IMR-90 (cell line): ENCODE data around the gene NXPH3. TPM values are rescaled to one million over a fixed set of nuclear protein-coding genes. Genes with fewer than 3 reads are reported as not detected.

Source experiments
- ATAC-seq: fragments of 200-7000 bp; cut with Tn5 transposase; 2 replicates; pipeline ENCODE4 v1.9.1; 2020; ENCODE audit warnings: low read depth, mild to moderate bottlenecking, moderate library complexity
- BruUV-seq: library from RNA; stranded (reverse); fragments of 400-500 nt; replicated peaks from 2 replicates; lab custom pipeline; 2021; lab: Mats Ljungman, UMichigan
- CTCF ChIA-PET: fragments of 300-600 bp; formaldehyde crosslinking; extraction: SDS; loops from one replicate; lab custom pipeline; 2021; ENCODE audit warnings: antibody characterized with exemption; lab: Yijun Ruan, JAX
- POLR2A ChIA-PET: fragments of 300-600 bp; sonication (Branson Sonifier 250); formaldehyde crosslinking; loops from one replicate; lab custom pipeline; 2022; ENCODE audit warnings: antibody characterized with exemption; ENCODE audit not compliant: unreplicated experiment; lab: Charles Lee
- DNase-seq: peaks from one replicate; pipeline ENCODE4 v3.0.0; 2013
- H2AFZ ChIP-seq: replicated peaks from 2 replicates; pipeline ENCODE3; 2013; ENCODE audit warnings: low read length, mild to moderate bottlenecking; ENCODE audit not compliant: poor library complexity
- H2AK5ac ChIP-seq: 2 replicates; pipeline ENCODE4 v1.6.1; 2013; ENCODE audit warnings: low read depth, low read length, inconsistent platforms
- H2AK9ac ChIP-seq: replicated peaks from 2 replicates; pipeline ENCODE3; 2013; ENCODE audit warnings: mild to moderate bottlenecking, low read depth, low read length, moderate library complexity; ENCODE audit not compliant: poor library complexity
- H2BK120ac ChIP-seq: 2 replicates; pipeline ENCODE4 v1.6.1; 2013; ENCODE audit warnings: low read depth, low read length, inconsistent platforms
- H2BK15ac ChIP-seq: 3 replicates; pipeline ENCODE4 v1.6.1; 2013; ENCODE audit warnings: low read depth, low read length, inconsistent platforms
- H2BK20ac ChIP-seq: 2 replicates; pipeline ENCODE4 v1.6.1; 2013; ENCODE audit warnings: low read depth, mild to moderate bottlenecking, inconsistent platforms, low read length, moderate library complexity
- H2BK5ac ChIP-seq: 2 replicates; pipeline ENCODE4 v1.6.1; 2013; ENCODE audit warnings: mild to moderate bottlenecking, low read depth, low read length, inconsistent platforms; ENCODE audit not compliant: poor library complexity, severe bottlenecking
- H3K14ac ChIP-seq: replicated peaks from 2 replicates; pipeline ENCODE4 v1.6.1; 2013; ENCODE audit warnings: low read depth, low read length, inconsistent platforms
- H3K18ac ChIP-seq: 2 replicates; pipeline ENCODE4 v1.6.1; 2013; ENCODE audit warnings: low read depth, low read length, control low read depth
- H3K23ac ChIP-seq: 2 replicates; pipeline ENCODE4 v1.6.1; 2013; ENCODE audit warnings: low read depth, low read length, inconsistent platforms
- H3K27ac ChIP-seq: 2 replicates; pipeline ENCODE4 v1.5.1; 2013; ENCODE audit warnings: mild to moderate bottlenecking, control low read depth, low read length; ENCODE audit not compliant: insufficient read depth
- H3K27me3 ChIP-seq: 2 replicates; pipeline ENCODE4 v1.6.1; 2013; ENCODE audit warnings: low read length; ENCODE audit not compliant: control insufficient read depth, insufficient read depth
- H3K36me3 ChIP-seq: 2 replicates; pipeline ENCODE4 v1.6.1; 2013; ENCODE audit warnings: low read length, mixed read lengths; ENCODE audit not compliant: control insufficient read depth, insufficient read depth
- H3K4ac ChIP-seq: 2 replicates; pipeline ENCODE4 v1.6.1; 2013; ENCODE audit warnings: low read depth, low read length, inconsistent platforms
- H3K4me1 ChIP-seq: 2 replicates; pipeline ENCODE4 v1.6.1; 2013; ENCODE audit warnings: low read length, mixed read lengths; ENCODE audit not compliant: control insufficient read depth, insufficient read depth
- H3K4me2 ChIP-seq: 2 replicates; pipeline ENCODE4 v1.6.1; 2013; ENCODE audit warnings: low read depth, mild to moderate bottlenecking, control low read depth, low read length, moderate library complexity
- H3K4me3 ChIP-seq: 2 replicates; pipeline ENCODE4 v1.5.1; 2013; ENCODE audit warnings: low read depth, mild to moderate bottlenecking, control low read depth, low read length, moderate library complexity; ENCODE audit not compliant: insufficient read depth
- H3K56ac ChIP-seq: 2 replicates; pipeline ENCODE4 v1.6.1; 2013; ENCODE audit warnings: low read length, inconsistent platforms; ENCODE audit not compliant: insufficient read depth; ENCODE audit errors: extremely low read depth
- H3K79me1 ChIP-seq, 2 experiments: 2 replicates each; pipeline ENCODE4 v1.6.1; 2013; ENCODE audit warnings: low read length in 2 of 2, inconsistent platforms in 1 of 2, low read depth in 1 of 2
- H3K9ac ChIP-seq: 2 replicates; pipeline ENCODE4 v1.6.1; 2013; ENCODE audit warnings: low read depth, low read length, control low read depth
- H3K9me1 ChIP-seq: 2 replicates; pipeline ENCODE4 v1.6.1; 2013; ENCODE audit warnings: low read length, inconsistent platforms; ENCODE audit not compliant: insufficient read depth
- H3K9me3 ChIP-seq: 2 replicates; pipeline ENCODE4 v1.6.1; 2013; ENCODE audit warnings: low read length; ENCODE audit not compliant: control insufficient read depth, insufficient read depth
- H4K20me1 ChIP-seq: 2 replicates; pipeline ENCODE4 v1.6.1; 2013; ENCODE audit warnings: low read length, inconsistent platforms; ENCODE audit not compliant: insufficient read depth
- H4K5ac ChIP-seq: 2 replicates; pipeline ENCODE4 v1.6.1; 2013; ENCODE audit warnings: mild to moderate bottlenecking, low read depth, low read length, control low read depth
- H4K8ac ChIP-seq, 2 experiments: 2 replicates each; pipeline ENCODE4 v1.6.1; 2013; ENCODE audit warnings: low read depth in 2 of 2, low read length in 2 of 2, control low read depth in 1 of 2, inconsistent platforms in 1 of 2
- H4K91ac ChIP-seq: 2 replicates; pipeline ENCODE4 v1.6.1; 2013; ENCODE audit warnings: low read depth, low read length, inconsistent platforms; ENCODE audit not compliant: insufficient read depth
- BHLHE40 ChIP-seq: fragments of 150-350 bp; IDR thresholded peaks from 2 replicates; pipeline ENCODE4 v1.6.1; 2016; ENCODE audit warnings: mild to moderate bottlenecking, low read depth, low read length
- CEBPB ChIP-seq: IDR thresholded peaks from 2 replicates; pipeline ENCODE4 v1.6.1; 2012; ENCODE audit warnings: low read depth, low read length, improper control_type of control experiment
- CHD1 ChIP-seq: IDR thresholded peaks from 2 replicates; pipeline ENCODE4 v1.6.1; 2012; ENCODE audit warnings: low read depth, low read length, improper control_type of control experiment
- FOS ChIP-seq: fragments of 150-350 bp; IDR thresholded peaks from 2 replicates; pipeline ENCODE4 v1.6.1; 2016; ENCODE audit warnings: low read depth, low read length
- MAFK ChIP-seq: IDR thresholded peaks from 2 replicates; pipeline ENCODE4 v1.6.1; 2012; ENCODE audit warnings: low read depth, low read length, improper control_type of control experiment
- MAZ ChIP-seq: IDR thresholded peaks from 2 replicates; pipeline ENCODE4 v1.6.1; 2012; ENCODE audit warnings: low read depth, mild to moderate bottlenecking, low read length, improper control_type of control experiment, moderate library complexity, borderline replicate concordance
- MXI1 ChIP-seq: IDR thresholded peaks from 2 replicates; pipeline ENCODE4 v1.6.1; 2012; ENCODE audit warnings: low read depth, mild to moderate bottlenecking, low read length, moderate library complexity, borderline replicate concordance
- NFE2L2 ChIP-seq: fragments of 150-350 bp; IDR thresholded peaks from 2 replicates; pipeline ENCODE4 v1.6.1; 2016; ENCODE audit warnings: low read depth, mild to moderate bottlenecking, low read length
- POLR2A ChIP-seq: IDR thresholded peaks from 2 replicates; pipeline ENCODE4 v1.6.1; 2012; ENCODE audit warnings: mild to moderate bottlenecking, low read depth, low read length
- RAD21 ChIP-seq: IDR thresholded peaks from 2 replicates; pipeline ENCODE4 v1.6.1; 2012; ENCODE audit warnings: low read length, improper control_type of control experiment
- RCOR1 ChIP-seq: IDR thresholded peaks from 2 replicates; pipeline ENCODE4 v1.6.1; 2012; ENCODE audit warnings: mild to moderate bottlenecking, low read length, improper control_type of control experiment; ENCODE audit not compliant: insufficient replicate concordance
- RFX5 ChIP-seq: IDR thresholded peaks from 2 replicates; pipeline ENCODE4 v1.8.0; 2012; ENCODE audit warnings: low read depth, mild to moderate bottlenecking, low read length, moderate library complexity
- SMC3 ChIP-seq: fragments of 150-350 bp; IDR thresholded peaks from 2 replicates; pipeline ENCODE4 v1.6.1; 2016; ENCODE audit warnings: low read depth, mild to moderate bottlenecking, antibody characterized with exemption, low read length, moderate library complexity
- WGBS, 2 experiments: methylation state at CpG; one replicate each; pipeline versions ENCODE4 v1.1.5 to v1.1.7; 2013; ENCODE audit warnings: missing lambda C conversion rate in 2 of 2; ENCODE audit not compliant: insufficient read length in 1 of 2; ENCODE audit errors: extremely low coverage in 2 of 2; 5-methylcytosine and 5-hydroxymethylcytosine counted together
- dilution Hi-C: fragments of 300-500 bp; cut with HindIII; formaldehyde crosslinking; loops from one replicate; pipeline ENCODE4 v1.14.3; 2018; ENCODE audit warnings: low sequenced_read_pairs; ENCODE audit not compliant: unreplicated experiment
- in situ Hi-C: fragments of 300-500 bp; cut with MboI; formaldehyde crosslinking; loops from 3 replicates; pipeline ENCODE4 v1.14.3; 2019; ENCODE audit warnings: low sequenced_read_pairs, inconsistent platforms, mixed read lengths
- intact Hi-C: fragments of 100-400 bp; cut with micrococcal nuclease; formaldehyde crosslinking; loops from 2 replicates; pipeline ENCODE4 v1.10.0; 2022
- polyA plus RNA-seq, 3 experiments: library from polyadenylated mRNA; depleted of rRNA; stranded (reverse); fragments of >200 nt; gene quantifications; 2 replicates each; pipeline ENCODE4 v1.2.3, GENCODE V29; 2012; ENCODE audit warnings: low replicate concordance in 1 of 3
- total RNA-seq: library from RNA; depleted of rRNA; stranded (reverse); fragments of >200 nt; gene quantifications from 2 replicates; pipeline ENCODE4 v1.2.3, GENCODE V29; 2012
- TF ChIP-seq, protein P1 (sequence below): conservative IDR thresholded peaks from 2 replicates; pipeline ENCODE4 v1.5.1; 2012; ENCODE audit warnings: mild to moderate bottlenecking, low read depth, low read length, improper control_type of control experiment
- TF ChIP-seq, protein P2 (sequence below): fragments of 150-350 bp; IDR thresholded peaks from 2 replicates; pipeline ENCODE4 v1.6.1; 2017; ENCODE audit warnings: mild to moderate bottlenecking, antibody characterized with exemption, low read length, low read depth
- TF ChIP-seq, protein P3 (sequence below): fragments of 150-350 bp; IDR thresholded peaks from 2 replicates; pipeline ENCODE4 v1.6.1; 2016; ENCODE audit warnings: low read depth, mild to moderate bottlenecking, low read length, moderate library complexity, borderline replicate concordance

NXPH3 gene
- total and polyA plus RNA-seq, 2 of the 4 experiments (the other 2 are of a cell fraction), result 0.18 to 0.31 TPM

DNA sequence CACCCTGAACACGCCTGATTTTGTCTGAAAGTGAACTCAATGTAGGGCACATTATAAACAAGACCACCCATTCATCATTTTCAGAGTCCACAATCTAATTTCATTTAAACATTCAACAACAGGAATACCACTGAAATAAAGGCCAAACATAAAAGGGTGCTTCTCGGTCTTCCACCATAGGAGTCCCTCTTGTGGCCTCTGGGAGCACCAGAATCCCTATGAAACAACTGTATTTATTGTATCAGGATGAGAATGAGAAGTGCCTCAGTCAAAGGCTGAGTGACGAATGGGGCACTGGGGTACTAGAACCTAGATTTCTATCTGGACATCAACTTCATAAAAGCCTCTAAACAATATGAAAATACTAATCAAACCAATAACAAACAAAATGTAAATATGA, 40.4 kb downstream of the NXPH3 start:
- TF ChIP-seq, protein P1, sequence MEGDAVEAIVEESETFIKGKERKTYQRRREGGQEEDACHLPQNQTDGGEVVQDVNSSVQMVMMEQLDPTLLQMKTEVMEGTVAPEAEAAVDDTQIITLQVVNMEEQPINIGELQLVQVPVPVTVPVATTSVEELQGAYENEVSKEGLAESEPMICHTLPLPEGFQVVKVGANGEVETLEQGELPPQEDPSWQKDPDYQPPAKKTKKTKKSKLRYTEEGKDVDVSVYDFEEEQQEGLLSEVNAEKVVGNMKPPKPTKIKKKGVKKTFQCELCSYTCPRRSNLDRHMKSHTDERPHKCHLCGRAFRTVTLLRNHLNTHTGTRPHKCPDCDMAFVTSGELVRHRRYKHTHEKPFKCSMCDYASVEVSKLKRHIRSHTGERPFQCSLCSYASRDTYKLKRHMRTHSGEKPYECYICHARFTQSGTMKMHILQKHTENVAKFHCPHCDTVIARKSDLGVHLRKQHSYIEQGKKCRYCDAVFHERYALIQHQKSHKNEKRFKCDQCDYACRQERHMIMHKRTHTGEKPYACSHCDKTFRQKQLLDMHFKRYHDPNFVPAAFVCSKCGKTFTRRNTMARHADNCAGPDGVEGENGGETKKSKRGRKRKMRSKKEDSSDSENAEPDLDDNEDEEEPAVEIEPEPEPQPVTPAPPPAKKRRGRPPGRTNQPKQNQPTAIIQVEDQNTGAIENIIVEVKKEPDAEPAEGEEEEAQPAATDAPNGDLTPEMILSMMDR, result 0 out of 2 replicates have a peak, but pooled peaks have one; percentile 23
- TF ChIP-seq BHLHE40 (no peak), CEBPB (no peak), POLR2A (no peak), MXI1 (no peak), MAFK (no peak), RFX5 (no peak), RAD21 (0 out of 2 replicates have a peak, but pooled peaks have one; percentile 6), MAZ (no peak), FOS (no peak), CHD1 (no peak), RCOR1 (no peak), SMC3 (no peak), NFE2L2 (no peak)
- TF ChIP-seq, protein P2, sequence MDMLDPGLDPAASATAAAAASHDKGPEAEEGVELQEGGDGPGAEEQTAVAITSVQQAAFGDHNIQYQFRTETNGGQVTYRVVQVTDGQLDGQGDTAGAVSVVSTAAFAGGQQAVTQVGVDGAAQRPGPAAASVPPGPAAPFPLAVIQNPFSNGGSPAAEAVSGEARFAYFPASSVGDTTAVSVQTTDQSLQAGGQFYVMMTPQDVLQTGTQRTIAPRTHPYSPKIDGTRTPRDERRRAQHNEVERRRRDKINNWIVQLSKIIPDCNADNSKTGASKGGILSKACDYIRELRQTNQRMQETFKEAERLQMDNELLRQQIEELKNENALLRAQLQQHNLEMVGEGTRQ, result no peak
- TF ChIP-seq, protein P3, sequence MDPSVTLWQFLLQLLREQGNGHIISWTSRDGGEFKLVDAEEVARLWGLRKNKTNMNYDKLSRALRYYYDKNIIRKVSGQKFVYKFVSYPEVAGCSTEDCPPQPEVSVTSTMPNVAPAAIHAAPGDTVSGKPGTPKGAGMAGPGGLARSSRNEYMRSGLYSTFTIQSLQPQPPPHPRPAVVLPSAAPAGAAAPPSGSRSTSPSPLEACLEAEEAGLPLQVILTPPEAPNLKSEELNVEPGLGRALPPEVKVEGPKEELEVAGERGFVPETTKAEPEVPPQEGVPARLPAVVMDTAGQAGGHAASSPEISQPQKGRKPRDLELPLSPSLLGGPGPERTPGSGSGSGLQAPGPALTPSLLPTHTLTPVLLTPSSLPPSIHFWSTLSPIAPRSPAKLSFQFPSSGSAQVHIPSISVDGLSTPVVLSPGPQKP, result no peak
- Histone ChIP-seq H3K27ac (no peak overlapping the region), H3K18ac (no peak overlapping the region), H3K9ac (no peak overlapping the region), H3K14ac (no peak overlapping the region), H2BK15ac (no peak overlapping the region), H3K27me3 (no peaks in the 10 kb centered on the region), H2AK9ac (no peak overlapping the region), H4K20me1 (peaks cover 11% of the 10 kb centered on the region; the same call in 1 of the 2 replicates), H3K9me1 (peaks cover 9% of the 10 kb centered on the region), H3K36me3 (peaks cover 28% of the 10 kb centered on the region), H3K79me1 (peaks cover 20 to 39% of the 10 kb centered on the region in 2 experiments), H4K8ac (no peak overlapping the region), H3K9me3 (no peaks in the 10 kb centered on the region), H3K23ac (no peak overlapping the region), H3K4me3 (no peak overlapping the region), H2BK5ac (no peak overlapping the region), H3K4ac (no peak overlapping the region), H3K4me2 (no peak overlapping the region), H2AFZ (no peak overlapping the region), H3K56ac (no peak overlapping the region), H3K4me1 (peaks cover 6% of the 10 kb centered on the region; the same call in 1 of the 2 replicates), H2AK5ac (no peak overlapping the region), H2BK120ac (no peak overlapping the region), H4K5ac (no peak overlapping the region), H2BK20ac (no peak overlapping the region), H4K91ac (no peak overlapping the region)
- dilution Hi-C loops, result no loop called here
- intact Hi-C loops, result no loop called here
- CTCF ChIA-PET, result no interaction called here
- in situ Hi-C loops, result no loop called here
- BruUV-seq, result no TSS peak
- POLR2A ChIA-PET, result no interaction called here
- no peak for ATAC-seq
- no peak for DNase-seq
- WGBS, 2 experiments, result no CpG with 5 or more reads among the region's 3 CpGs
